ENCODE data around the gene ARAP3. TPM values are rescaled to one million over a fixed set of nuclear protein-coding genes. Genes with fewer than 3 reads are reported as not detected.
"Not testable (repeated sequence)": the region's sequence is repeated elsewhere in the genome, so short reads cannot be mapped to it uniquely, and the experiment has no call there.

The ARAP3 gene
- 2.4 TPM for total RNA-seq

DNA sequence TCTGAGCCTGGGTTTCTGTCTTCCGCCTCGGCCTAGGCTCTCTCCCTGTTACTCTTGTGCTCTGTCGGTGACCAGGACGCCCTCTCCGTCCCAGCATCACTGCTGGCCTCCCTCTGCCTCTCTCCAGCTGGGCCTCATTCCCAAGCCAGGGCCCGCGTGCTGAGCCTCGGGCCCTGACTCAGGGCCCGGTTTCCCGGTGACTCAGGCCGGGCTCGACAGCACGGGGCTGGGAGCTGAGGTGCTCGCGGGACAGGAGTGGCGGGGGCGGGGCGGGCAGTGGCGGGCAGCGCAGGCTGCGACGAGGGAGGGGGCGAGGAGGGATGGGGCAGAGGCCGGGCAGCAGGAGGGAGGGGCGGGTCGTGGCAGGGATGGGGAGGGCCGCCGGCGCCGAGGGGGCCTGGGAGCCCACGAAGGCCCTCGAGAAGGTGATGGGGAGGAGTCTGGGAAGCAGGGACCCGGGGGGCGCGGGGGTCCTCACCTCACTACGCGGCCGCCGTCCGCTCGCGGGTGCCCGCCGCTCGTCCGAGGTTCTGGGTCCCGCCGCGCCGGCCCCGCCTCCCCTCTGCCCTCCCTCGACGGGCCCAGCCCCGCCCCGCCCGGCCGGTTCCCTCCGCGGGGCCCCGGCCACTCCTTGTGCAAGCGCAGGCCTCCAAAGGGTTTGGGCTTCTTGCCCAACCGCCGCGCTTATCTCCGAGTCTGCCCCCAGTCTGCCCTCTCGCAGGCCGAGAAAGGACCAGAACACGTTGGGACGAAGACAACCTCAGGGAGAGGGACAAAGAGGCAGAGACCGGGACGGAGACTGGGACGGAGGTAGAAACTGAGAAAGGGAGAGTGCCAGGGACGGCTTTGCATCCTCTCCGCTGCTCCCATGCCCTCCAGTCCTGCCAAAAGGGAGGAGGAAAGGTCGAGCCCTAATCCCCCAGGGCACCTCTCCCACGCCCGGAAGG is at the start of gene ARAP3:
Gene ARAP3 (minus strand): TSS at position 536 of the 947 bp plus-strand sequence. CDS start 1,744 bp downstream, outside the sequence.
- DNase-seq (ENCODE audit: low spot score in 2 of 2) (peak in 1 of 2 donors; percentile 68), FAIRE-seq (no peak)

GRCh38 chr5:141729387-141730006 is 47.5 kb upstream of the ARAP3 start:
- DNase-seq (ENCODE audit: low spot score in 2 of 2) (no peak), FAIRE-seq (no peak)

DNA sequence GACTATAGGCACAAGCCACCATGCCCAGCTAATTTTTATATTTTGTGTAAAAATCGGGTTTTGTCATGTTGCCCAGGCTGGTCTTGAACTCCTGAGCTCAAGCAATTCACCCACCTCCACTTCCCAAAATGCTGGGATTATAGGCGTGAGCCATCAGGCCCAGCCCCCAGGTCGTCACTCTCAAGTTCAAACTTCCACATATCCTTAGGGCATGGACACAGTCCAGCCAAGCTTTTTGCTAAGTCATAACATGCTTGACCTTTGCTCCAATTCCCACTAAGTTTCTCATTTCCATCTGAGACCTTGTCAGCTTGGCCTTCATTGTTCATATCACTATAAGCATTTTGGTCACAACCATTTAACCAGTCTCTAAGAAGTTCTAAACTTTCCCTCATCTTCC is 43.9 kb upstream of the ARAP3 start:
- DNase-seq (ENCODE audit: low spot score in 2 of 2) (no peak), FAIRE-seq (no peak)

GRCh38 chr5:141725174-141725573 is 43.1 kb upstream of the ARAP3 start:
- not testable (repeated sequence) for FAIRE-seq; DNase-seq (ENCODE audit: low spot score in 2 of 2)

- no peak for DNase-seq (ENCODE audit: low spot score in 2 of 2)
- no peak for FAIRE-seq
Observed at GRCh38 chr5:141722266-141722665, 40.2 kb upstream of the ARAP3 start.

- no peak for DNase-seq (ENCODE audit: low spot score in 2 of 2)
- no peak for FAIRE-seq
Observed at GRCh38 chr5:141717043-141717442, 35.0 kb upstream of the ARAP3 start.

GRCh38 chr5:141716468-141716867 is 34.4 kb upstream of the ARAP3 start:
- FAIRE-seq (no peak), DNase-seq (ENCODE audit: low spot score in 2 of 2) (no peak)

DNA sequence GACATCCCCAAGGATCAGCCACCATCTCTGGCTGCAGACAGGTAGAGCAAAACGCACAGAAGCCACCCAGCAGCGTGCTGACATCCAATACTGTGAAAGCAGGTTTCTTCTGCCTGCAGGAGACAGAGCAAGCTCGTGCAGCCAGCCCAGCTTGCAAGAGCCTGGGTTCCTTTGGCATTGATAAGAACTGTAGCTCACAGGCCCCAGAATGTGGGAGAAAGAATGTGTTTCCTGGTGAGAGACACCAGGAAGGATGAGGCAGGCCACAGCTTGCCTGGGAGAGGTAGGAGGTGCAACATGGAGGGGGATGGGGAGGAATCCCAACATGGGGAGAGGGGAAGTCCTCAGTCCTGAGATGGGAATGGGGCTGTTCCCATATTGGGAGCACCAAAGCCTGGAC is 34.0 kb upstream of the ARAP3 start:
- no peak for FAIRE-seq

GRCh38 chr5:141715346-141715905 is 33.4 kb upstream of the ARAP3 start:
- DNase-seq (ENCODE audit: low spot score in 2 of 2): no peak
- FAIRE-seq: no peak

More for the DNA sequence above, 34.0 kb upstream of the ARAP3 start:
- no peak for DNase-seq (ENCODE audit: low spot score in 2 of 2)

DNA sequence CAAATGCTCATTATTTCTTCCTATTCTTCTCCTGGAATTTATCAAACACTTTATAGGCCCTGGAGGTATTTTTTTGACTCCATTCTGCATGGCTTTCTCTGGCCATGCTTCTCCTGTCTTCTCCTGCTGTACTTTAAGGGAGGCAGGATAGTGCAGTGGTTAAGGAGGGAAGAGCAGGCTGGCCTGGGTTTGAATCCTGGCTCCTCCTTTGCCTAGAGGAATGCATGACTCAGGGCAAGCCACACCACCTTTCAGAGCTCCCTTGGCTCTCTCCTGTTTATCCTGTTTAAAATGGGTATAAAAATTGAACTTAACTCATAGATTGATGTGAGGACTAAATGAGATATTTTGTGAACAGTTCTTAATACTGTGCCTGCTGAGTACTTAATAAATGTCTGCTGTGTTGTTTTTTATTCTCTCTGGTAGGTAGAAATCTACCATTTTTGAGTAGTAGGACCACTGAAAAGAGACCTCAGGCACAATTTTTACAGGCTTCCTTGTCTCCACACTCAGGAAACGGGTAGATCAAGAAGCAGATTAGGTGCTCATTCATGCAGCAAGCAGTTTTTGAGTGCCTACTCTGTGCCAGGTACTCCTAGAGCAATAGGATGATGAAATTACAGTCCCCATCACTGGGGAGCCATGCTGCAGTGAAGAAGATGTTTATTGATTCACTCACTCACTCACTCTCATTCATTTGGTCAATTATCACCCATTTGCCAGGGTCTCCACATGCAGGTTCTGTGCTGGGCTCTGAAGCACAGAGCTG is 32.7 kb upstream of the ARAP3 start:
- DNase-seq (ENCODE audit: low spot score in 2 of 2) (no peak), FAIRE-seq (no peak)

- DNase-seq (ENCODE audit: low spot score in 2 of 2): no peak
- no peak for FAIRE-seq
Observed at GRCh38 chr5:141713616-141714309, 31.7 kb upstream of the ARAP3 start.

DNA sequence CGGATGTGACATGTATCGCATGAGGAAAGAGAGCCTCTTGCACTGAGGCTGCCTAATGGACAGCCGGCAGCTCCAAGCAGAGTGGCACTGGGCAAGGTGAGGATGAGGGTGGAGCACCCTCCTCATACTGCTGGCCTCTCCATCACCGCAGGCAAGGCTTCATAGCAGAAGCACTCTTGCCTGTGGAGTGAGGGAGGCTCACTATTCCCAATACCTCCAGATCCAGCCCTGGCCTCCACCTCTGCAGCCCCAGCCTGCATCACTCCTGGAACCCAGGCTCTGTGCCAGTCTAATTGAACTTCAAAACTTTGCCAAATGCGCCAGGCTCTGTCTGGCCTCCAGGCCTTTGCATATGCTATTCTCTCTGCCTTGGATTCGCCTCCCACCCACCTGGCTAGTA is 29.7 kb upstream of the ARAP3 start:
- DNase-seq (ENCODE audit: low spot score in 2 of 2) (no peak), FAIRE-seq (no peak)

GRCh38 chr5:141709699-141710267 is 27.8 kb upstream of the ARAP3 start:
- DNase-seq (ENCODE audit: low spot score in 2 of 2) (no peak), FAIRE-seq (no peak)

GRCh38 chr5:141708016-141708415 is 26.0 kb upstream of the ARAP3 start:
- DNase-seq (ENCODE audit: low spot score in 2 of 2): no peak
- FAIRE-seq: no peak

DNA sequence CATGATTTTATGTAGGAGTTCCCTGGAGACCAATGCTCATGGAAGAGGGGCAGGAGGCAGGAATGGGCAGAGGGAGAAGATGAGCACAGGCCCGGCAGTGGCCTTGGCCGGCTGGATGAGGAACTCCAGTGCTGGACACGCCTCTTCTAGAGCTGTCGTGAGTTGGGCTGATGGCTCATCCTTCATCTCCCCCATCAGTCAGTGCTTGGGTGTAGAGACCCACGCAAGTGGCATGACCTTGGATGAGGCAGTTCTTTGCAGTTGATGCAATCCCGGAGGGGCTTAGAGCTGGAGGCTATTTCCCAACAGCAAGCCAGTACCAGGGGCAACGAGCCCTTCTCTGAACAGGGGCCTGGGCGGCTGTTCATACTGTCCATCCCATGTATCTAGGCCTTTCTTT is 25.5 kb upstream of the ARAP3 start:
- DNase-seq (ENCODE audit: low spot score in 2 of 2) (no peak), FAIRE-seq (no peak)

DNA sequence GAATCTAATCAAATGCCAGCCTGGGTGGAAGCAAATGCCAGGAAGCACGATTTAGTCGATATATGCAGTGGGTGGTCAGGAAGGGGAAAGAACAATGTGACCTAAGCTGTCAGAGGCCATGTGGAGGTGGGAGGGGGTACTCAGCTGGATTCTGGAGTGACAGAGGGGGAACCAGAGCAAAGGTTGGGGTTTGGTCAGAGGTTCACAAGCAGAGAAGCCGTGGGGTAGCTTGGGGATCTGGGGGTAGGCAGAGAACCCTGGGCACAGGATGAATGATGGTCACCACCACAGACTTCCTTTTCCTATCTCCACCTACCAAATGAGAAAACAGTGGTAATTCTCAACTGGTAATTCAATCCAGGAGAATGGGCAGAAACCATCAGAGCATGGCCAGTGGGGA is 24.1 kb upstream of the ARAP3 start:
- FAIRE-seq (no peak), DNase-seq (ENCODE audit: low spot score in 2 of 2) (no peak)

- no peak for DNase-seq (ENCODE audit: low spot score in 2 of 2)
- no peak for FAIRE-seq
Observed at GRCh38 chr5:141705469-141705868, 23.4 kb upstream of the ARAP3 start.

- no peak for FAIRE-seq
Observed at GRCh38 chr5:141704782-141705297, 22.8 kb upstream of the ARAP3 start.

GRCh38 chr5:141703133-141703561 is 21.1 kb upstream of the ARAP3 start:
- FAIRE-seq (no peak), DNase-seq (ENCODE audit: low spot score in 2 of 2) (no peak)

More at GRCh38 chr5:141704782-141705297, 22.8 kb upstream of the ARAP3 start:
- DNase-seq (ENCODE audit: low spot score in 2 of 2): no peak
